Testis (tissue), 3 donors: ENCODE data around the gene KIAA1671. TPM values are rescaled to one million over a fixed set of nuclear protein-coding genes. Genes with fewer than 3 reads are reported as not detected.

ENCODE experiments used
- DNase-seq: peaks from one replicate; pipeline ENCODE4 v3.0.0-alpha.2; 2019
- H3K27ac ChIP-seq, 2 donors: fragments of 200-600 bp; sonication (generic); one replicate each; pipeline ENCODE4 v1.5.1; 2019
- H3K27me3 ChIP-seq: fragments of 200-600 bp; sonication (generic); one replicate; pipeline ENCODE4 v1.5.1; 2019
- H3K36me3 ChIP-seq: fragments of 200-600 bp; sonication (generic); one replicate; pipeline ENCODE4 v1.5.1; 2017; ENCODE audit warnings: low read depth; ENCODE audit errors: missing control alignments
- H3K4me1 ChIP-seq: fragments of 200-600 bp; sonication (generic); one replicate; pipeline ENCODE4 v1.5.1; 2019
- H3K4me3 ChIP-seq, 2 donors: fragments of 200-600 bp; sonication (generic); one replicate each; pipeline ENCODE4 v1.5.1; 2017 to 2019
- H3K9me3 ChIP-seq: fragments of 200-600 bp; sonication (generic); one replicate; pipeline ENCODE4 v1.5.1; 2017
- POLR2A ChIP-seq: fragments of 450-650 bp; IDR thresholded peaks from one replicate; pipeline ENCODE4 v1.6.1; 2017; ENCODE audit warnings: antibody characterized with exemption, mild to moderate bottlenecking, moderate library complexity
- WGBS, 2 donors: methylation state at CpG; one replicate each; pipeline ENCODE4 v1.1.5; 2018; 5-methylcytosine and 5-hydroxymethylcytosine counted together
- intact Hi-C: fragments of 100-400 bp; cut with DNase I; formaldehyde crosslinking; loops from one replicate; pipeline ENCODE4 v1.15.1; 2023; ENCODE audit warnings: low total_unique reads
- polyA plus RNA-seq: library from polyadenylated mRNA; stranded (reverse); fragments of 350-450 nt; fragmentation: Illumina TruSeq; extraction: RNeasy Lipid Tissue Mini Kit (QIAGEN cat#74804); gene quantifications from one replicate; pipeline ENCODE4 v1.2.3, GENCODE V29; 2014; ENCODE audit warnings: low read depth, low replicate concordance; ENCODE audit not compliant: insufficient read depth
- total RNA-seq, 2 donors: library from RNA; depleted of rRNA; stranded (reverse); fragments of >200 nt; gene quantifications; one replicate each; pipeline ENCODE4 v1.2.3, GENCODE V29; 2016
- TF ChIP-seq, protein P1 (sequence below), 3 experiments: fragments of 450-650 bp in 2 of 3; fragments of 200-600 bp in 1 of 3; sonication (generic) in 1 of 3; IDR thresholded peaks; one replicate each; pipeline ENCODE4 v1.5.1; 2016 to 2019; ENCODE audit warnings: antibody characterized with exemption in 3 of 3, mild to moderate bottlenecking in 2 of 3, moderate library complexity in 1 of 3

The KIAA1671 gene
- total and polyA plus RNA-seq, 3 donors from 2014 or later = 16.8 to 28.6 (median 24.4) TPM

GRCh38 chr22:25165785-25166184, 213.3 kb downstream of the KIAA1671 start:
- H3K27me3 ChIP-seq = no peaks in the 10 kb centered on the region
- DNase-seq = no peak
- intact Hi-C loops = no loop called here
- no peak overlapping the region for H3K27ac ChIP-seq
- WGBS, 2 donors = 92 to 97% methylated on average over 10 of the region's 10 CpGs
- TF ChIP-seq, protein P1, sequence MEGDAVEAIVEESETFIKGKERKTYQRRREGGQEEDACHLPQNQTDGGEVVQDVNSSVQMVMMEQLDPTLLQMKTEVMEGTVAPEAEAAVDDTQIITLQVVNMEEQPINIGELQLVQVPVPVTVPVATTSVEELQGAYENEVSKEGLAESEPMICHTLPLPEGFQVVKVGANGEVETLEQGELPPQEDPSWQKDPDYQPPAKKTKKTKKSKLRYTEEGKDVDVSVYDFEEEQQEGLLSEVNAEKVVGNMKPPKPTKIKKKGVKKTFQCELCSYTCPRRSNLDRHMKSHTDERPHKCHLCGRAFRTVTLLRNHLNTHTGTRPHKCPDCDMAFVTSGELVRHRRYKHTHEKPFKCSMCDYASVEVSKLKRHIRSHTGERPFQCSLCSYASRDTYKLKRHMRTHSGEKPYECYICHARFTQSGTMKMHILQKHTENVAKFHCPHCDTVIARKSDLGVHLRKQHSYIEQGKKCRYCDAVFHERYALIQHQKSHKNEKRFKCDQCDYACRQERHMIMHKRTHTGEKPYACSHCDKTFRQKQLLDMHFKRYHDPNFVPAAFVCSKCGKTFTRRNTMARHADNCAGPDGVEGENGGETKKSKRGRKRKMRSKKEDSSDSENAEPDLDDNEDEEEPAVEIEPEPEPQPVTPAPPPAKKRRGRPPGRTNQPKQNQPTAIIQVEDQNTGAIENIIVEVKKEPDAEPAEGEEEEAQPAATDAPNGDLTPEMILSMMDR (IDR thresholded peaks at IDR 0.05) = no peak
- no peak for TF ChIP-seq POLR2A
- no peak overlapping the region for H3K4me3 ChIP-seq
- no peaks in the 10 kb centered on the region for H3K4me1 ChIP-seq
- no peaks in the 10 kb centered on the region for H3K9me3 ChIP-seq
- H3K36me3 ChIP-seq = no peaks in the 10 kb centered on the region

DNA sequence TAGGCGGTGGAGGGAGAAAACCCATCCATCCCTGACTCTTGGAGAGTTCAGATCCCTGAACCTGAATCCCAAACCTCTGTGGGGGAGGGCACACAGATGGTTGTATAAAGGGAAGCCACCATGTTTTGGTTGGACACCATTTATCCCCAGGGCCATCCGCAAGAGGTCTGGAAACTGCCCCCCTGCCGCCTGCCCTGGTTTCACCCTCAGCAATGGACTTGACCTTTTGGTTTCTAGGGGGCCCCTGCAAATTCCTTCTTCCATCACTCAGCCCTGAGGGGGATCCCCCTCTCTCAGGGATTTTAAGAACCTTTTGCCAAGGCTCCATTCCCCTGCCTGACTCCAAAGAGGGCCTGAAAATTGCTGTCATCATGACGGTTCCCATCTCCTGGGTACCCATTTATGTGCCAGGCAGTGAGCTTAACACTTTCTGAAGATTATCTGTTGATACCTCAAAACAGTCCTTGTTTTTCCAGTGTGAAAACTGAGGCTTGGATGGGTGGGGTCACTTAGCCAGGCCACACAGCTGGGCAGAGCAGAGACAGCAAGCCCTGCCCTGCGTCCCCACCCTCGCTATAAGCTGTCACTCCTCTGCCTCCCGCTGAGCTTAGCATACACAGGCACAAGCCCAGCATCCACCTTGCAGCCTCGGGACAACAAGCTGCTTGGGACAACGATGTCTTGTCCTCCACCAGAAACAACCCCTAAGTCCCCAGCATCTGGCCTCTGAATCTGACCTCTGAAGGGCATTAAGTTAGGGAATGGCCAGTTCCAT, 213.9 kb downstream of the KIAA1671 start:
- H3K4me3 ChIP-seq = no peak overlapping the region
- H3K9me3 ChIP-seq = no peaks in the 10 kb centered on the region
- no peak for TF ChIP-seq POLR2A
- TF ChIP-seq, protein P1 (IDR thresholded peaks at IDR 0.05) = no peak
- intact Hi-C loops = no loop called here
- no peaks in the 10 kb centered on the region for H3K36me3 ChIP-seq
- DNase-seq = no peak
- WGBS, 2 donors = 94% methylated on average over 8 to 9 of the region's 9 CpGs
- H3K27ac ChIP-seq = no peak overlapping the region
- H3K4me1 ChIP-seq = no peaks in the 10 kb centered on the region
- H3K27me3 ChIP-seq = no peaks in the 10 kb centered on the region

GRCh38 chr22:25167082-25167481, 214.6 kb downstream of the KIAA1671 start:
- Histone ChIP-seq H3K9me3 (no peaks in the 10 kb centered on the region), H3K4me3 (no peak overlapping the region), H3K27me3 (no peaks in the 10 kb centered on the region), H3K27ac (no peak overlapping the region), H3K36me3 (no peaks in the 10 kb centered on the region), H3K4me1 (no peaks in the 10 kb centered on the region)
- intact Hi-C loops = no loop called here
- WGBS, 2 donors = 72 to 81% methylated on average over 7 of the region's 7 CpGs
- no peak for DNase-seq
- TF ChIP-seq POLR2A = no peak
- TF ChIP-seq, protein P1 (IDR thresholded peaks at IDR 0.05) = no peak

GRCh38 chr22:25167834-25168601, 215.5 kb downstream of the KIAA1671 start:
- no peaks in the 10 kb centered on the region for H3K4me1 ChIP-seq
- TF ChIP-seq, protein P1 (IDR thresholded peaks at IDR 0.05) = no peak
- no peak for TF ChIP-seq POLR2A
- 90 to 91% methylated on average over 14 of the region's 14 CpGs for WGBS, 2 donors
- no peak for DNase-seq
- no peaks in the 10 kb centered on the region for H3K27me3 ChIP-seq
- H3K36me3 ChIP-seq = no peaks in the 10 kb centered on the region
- no peaks in the 10 kb centered on the region for H3K9me3 ChIP-seq
- no peak overlapping the region for H3K4me3 ChIP-seq
- intact Hi-C loops = no loop called here
- H3K27ac ChIP-seq = no peak overlapping the region
